ENCODE measurements around the gene TSKU.

DNA sequence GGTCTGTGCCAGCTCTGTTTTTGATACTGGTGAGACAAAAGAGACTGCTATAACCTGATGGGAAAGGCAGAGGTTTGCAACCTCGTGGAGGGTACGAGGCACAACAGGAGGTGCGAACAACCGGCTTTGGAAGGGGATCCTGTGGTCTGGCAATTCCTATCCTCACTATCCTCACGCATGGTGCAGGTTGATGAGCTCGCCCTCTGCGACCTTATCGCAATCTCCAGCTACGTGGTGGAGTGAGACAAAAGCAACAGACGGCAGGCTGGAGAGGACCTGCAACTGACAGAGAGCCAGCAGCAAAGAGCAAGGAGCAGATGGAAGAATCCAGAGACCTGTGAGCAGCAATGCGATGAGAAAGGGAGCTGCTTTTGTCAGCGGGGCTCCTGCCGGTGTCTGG, 47.3 kb upstream of the TSKU start:
- no peak for TF ChIP-seq EP300 (IDR thresholded peaks at IDR 0.05; ENCODE audit: low read depth)
- TF ChIP-seq POLR2AphosphoS5 (IDR thresholded peaks at IDR 0.05), result no peak

All from transverse colon (tissue), 3 donors.